ENCODE results near the gene KANSL1L.

Gene KANSL1L

GRCh38 chr2:209976698-209977385 is 194.4 kb downstream of the KANSL1L start:
- Mint-ChIP-seq H3K4me3 (no peak overlapping the region), H3K9me3 (no peaks in the 10 kb centered on the region), H3K27me3 (peaks cover 11% of the 10 kb centered on the region), H3K27ac (no peak overlapping the region), H3K36me3 (ENCODE audit: low read depth) (no peaks in the 10 kb centered on the region), H3K4me1 (ENCODE audit: low read depth) (no peaks in the 10 kb centered on the region)
- no peak for DNase-seq

DNA sequence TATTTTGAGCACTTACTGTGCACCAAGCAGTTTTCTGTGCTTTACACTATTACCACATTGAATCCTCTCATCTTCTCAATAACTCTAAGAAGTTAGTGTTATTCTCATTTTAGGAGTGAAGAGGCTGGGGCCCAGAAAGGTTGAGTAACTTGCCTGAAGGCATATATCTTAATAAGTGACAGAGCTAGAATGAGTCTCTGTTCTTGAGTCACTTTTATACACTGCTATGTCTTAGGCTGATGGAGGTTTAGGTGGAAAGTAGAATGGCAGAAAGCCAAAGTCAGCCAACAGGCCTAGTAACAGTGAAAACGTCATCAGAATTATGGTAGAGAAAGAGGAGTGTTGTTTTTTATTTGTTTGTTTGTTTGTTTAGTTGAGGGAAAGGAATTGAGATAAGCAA is 196.6 kb downstream of the KANSL1L start:
- Mint-ChIP-seq H3K27me3 (peaks cover 11% of the 10 kb centered on the region), H3K27ac (no peak overlapping the region), H3K9me3 (no peaks in the 10 kb centered on the region), H3K4me3 (no peak overlapping the region), H3K36me3 (ENCODE audit: low read depth) (no peaks in the 10 kb centered on the region), H3K4me1 (ENCODE audit: low read depth) (no peaks in the 10 kb centered on the region)
- no peak for DNase-seq

DNA sequence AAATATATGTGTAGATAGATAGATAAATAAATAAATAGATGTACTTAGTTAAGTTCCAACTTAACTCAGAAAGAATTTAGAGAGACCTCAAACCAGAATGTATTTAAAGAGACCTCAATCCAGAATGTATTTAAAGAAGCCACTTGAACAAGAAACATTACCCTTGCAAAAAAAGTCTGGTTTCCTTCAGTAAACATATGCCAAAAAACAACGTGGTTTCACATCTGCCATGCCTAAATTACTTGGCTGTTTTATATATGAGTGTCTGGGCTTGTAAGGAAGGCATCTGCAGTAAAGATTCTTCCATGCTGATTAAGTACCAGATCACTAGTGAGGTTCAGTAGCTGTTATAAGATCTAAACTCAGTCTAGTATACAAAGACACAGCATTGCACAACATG is 197.9 kb downstream of the KANSL1L start:
- Mint-ChIP-seq H3K4me3 (no peak overlapping the region), H3K27ac (no peak overlapping the region), H3K4me1 (ENCODE audit: low read depth) (no peaks in the 10 kb centered on the region), H3K27me3 (peaks cover 11% of the 10 kb centered on the region), H3K9me3 (no peaks in the 10 kb centered on the region), H3K36me3 (ENCODE audit: low read depth) (no peaks in the 10 kb centered on the region)
- no peak for DNase-seq

Data from activated T-cell treated with anti-CD3 and anti-CD28 coated beads, Interleukin-2, amount 50 U/mL, for 24 hours (primary cell).